ENCODE data around the gene KLHL7.

GRCh38 chr7:23098460-23098859, 7.1 kb upstream of the KLHL7 start:
- TF ChIP-seq, protein P1, sequence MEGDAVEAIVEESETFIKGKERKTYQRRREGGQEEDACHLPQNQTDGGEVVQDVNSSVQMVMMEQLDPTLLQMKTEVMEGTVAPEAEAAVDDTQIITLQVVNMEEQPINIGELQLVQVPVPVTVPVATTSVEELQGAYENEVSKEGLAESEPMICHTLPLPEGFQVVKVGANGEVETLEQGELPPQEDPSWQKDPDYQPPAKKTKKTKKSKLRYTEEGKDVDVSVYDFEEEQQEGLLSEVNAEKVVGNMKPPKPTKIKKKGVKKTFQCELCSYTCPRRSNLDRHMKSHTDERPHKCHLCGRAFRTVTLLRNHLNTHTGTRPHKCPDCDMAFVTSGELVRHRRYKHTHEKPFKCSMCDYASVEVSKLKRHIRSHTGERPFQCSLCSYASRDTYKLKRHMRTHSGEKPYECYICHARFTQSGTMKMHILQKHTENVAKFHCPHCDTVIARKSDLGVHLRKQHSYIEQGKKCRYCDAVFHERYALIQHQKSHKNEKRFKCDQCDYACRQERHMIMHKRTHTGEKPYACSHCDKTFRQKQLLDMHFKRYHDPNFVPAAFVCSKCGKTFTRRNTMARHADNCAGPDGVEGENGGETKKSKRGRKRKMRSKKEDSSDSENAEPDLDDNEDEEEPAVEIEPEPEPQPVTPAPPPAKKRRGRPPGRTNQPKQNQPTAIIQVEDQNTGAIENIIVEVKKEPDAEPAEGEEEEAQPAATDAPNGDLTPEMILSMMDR (IDR thresholded peaks at IDR 0.05), result no peak
- TF ChIP-seq POLR2A (IDR thresholded peaks at IDR 0.05), result no peak
- TF ChIP-seq EP300 (IDR thresholded peaks at IDR 0.05), result no peak
